Gastrocnemius medialis (tissue), 4 donors: ENCODE measurements around the gene S100A9.

Experiments used
- CTCF ChIP-seq, 5 experiments: fragments of 450-650 bp in 3 of 5; fragments of 200-600 bp in 2 of 5; sonication (generic) in 2 of 5; IDR thresholded peaks in 4 of 5; conservative IDR thresholded peaks in 1 of 5; 1 replicate in 4 of 5; 2 replicates in 1 of 5; pipeline ENCODE4 v1.5.1; 2016 to 2019; ENCODE audit warnings: antibody characterized with exemption in 5 of 5, mild to moderate bottlenecking in 3 of 5, moderate library complexity in 3 of 5
- POLR2A ChIP-seq, 2 donors: fragments of 450-650 bp; IDR thresholded peaks; one replicate each; pipeline ENCODE4 v1.6.1; 2017; ENCODE audit warnings: antibody characterized with exemption in 2 of 2, mild to moderate bottlenecking in 2 of 2, moderate library complexity in 2 of 2

- TF ChIP-seq CTCF (IDR thresholded peaks at IDR 0.05 in 4 of 5, conservative IDR thresholded peaks at IDR 0.05 in 1 of 5) (no peak), POLR2A (IDR thresholded peaks at IDR 0.05) (no peak)
Observed at GRCh38 chr1:153358691-153358975, 979 bp downstream of the S100A9 start.
